Peyer's patch (tissue), 4 donors: ENCODE measurements around the gene XIRP2. TPM values are rescaled to one million over a fixed set of nuclear protein-coding genes. Genes with fewer than 3 reads are reported as not detected.

Source experiments
- DNase-seq, 3 donors: peaks; one replicate each; pipeline ENCODE4 v3.0.0-alpha.2; 2017 to 2019
- H3K27ac ChIP-seq, 4 donors: fragments of 200-600 bp; sonication (generic); one replicate each; pipeline ENCODE4 v1.5.1; 2016 to 2019
- H3K27me3 ChIP-seq, 2 donors: fragments of 200-600 bp; sonication (generic); one replicate each; pipeline ENCODE4 v1.5.1; 2019
- H3K36me3 ChIP-seq, 3 donors: fragments of 200-600 bp; sonication (generic); one replicate each; pipeline ENCODE4 v1.5.1; 2016 to 2019
- H3K4me1 ChIP-seq, 4 donors: fragments of 200-600 bp; sonication (generic); one replicate each; pipeline ENCODE4 v1.5.1; 2016 to 2019
- H3K4me3 ChIP-seq, 4 donors: fragments of 200-600 bp; sonication (generic); 1 replicate in 3 of 4; 2 replicates in 1 of 4; pipeline ENCODE4 v1.5.1; 2016 to 2019; ENCODE audit warnings: mild to moderate bottlenecking in 1 of 4
- H3K9me3 ChIP-seq, 4 donors: fragments of 200-600 bp; sonication (generic); one replicate each; pipeline ENCODE4 v1.5.1; 2016 to 2019; ENCODE audit warnings: mild to moderate bottlenecking in 1 of 4
- POLR2A ChIP-seq, 2 donors: fragments of 450-650 bp; IDR thresholded peaks; one replicate each; pipeline ENCODE4 v1.5.1; 2017; ENCODE audit warnings: antibody characterized with exemption in 2 of 2, mild to moderate bottlenecking in 2 of 2, moderate library complexity in 2 of 2
- total RNA-seq, 4 donors: library from RNA; depleted of rRNA; stranded (reverse); fragments of >200 nt; gene quantifications; one replicate each; pipeline ENCODE4 v1.1.0, GENCODE V29; 2016
- TF ChIP-seq, protein P1 (sequence below), 6 experiments: fragments of 450-650 bp in 4 of 6; fragments of 200-600 bp in 2 of 6; sonication (generic) in 1 of 6; IDR thresholded peaks; one replicate each; pipeline ENCODE4 v1.5.1; 2017 to 2019; ENCODE audit warnings: antibody characterized with exemption in 6 of 6, mild to moderate bottlenecking in 3 of 6, moderate library complexity in 1 of 6

Gene XIRP2
- total RNA-seq, 4 donors from 2014 or later = not detected

DNA sequence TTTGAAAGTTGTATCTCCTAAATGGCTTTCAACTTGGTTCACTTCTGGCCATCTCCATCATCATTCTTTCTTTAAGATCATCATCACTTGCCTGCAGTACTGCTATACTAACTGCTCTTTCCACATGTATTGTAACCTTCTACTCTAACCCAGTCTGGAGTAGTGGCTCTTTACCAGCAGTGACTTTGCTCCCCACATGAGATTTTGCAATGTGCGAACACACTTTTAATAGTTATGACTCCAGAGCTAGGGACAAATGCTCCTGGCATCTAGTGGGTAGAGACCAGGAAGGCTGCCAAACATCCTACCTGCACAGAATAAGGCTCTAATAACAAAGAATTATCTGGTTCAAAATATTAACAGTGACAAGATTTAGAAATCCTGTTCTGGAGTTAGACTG lies 243.8 kb downstream of the XIRP2 start:
- TF ChIP-seq POLR2A (IDR thresholded peaks at IDR 0.05) = no peak
- TF ChIP-seq, protein P1, sequence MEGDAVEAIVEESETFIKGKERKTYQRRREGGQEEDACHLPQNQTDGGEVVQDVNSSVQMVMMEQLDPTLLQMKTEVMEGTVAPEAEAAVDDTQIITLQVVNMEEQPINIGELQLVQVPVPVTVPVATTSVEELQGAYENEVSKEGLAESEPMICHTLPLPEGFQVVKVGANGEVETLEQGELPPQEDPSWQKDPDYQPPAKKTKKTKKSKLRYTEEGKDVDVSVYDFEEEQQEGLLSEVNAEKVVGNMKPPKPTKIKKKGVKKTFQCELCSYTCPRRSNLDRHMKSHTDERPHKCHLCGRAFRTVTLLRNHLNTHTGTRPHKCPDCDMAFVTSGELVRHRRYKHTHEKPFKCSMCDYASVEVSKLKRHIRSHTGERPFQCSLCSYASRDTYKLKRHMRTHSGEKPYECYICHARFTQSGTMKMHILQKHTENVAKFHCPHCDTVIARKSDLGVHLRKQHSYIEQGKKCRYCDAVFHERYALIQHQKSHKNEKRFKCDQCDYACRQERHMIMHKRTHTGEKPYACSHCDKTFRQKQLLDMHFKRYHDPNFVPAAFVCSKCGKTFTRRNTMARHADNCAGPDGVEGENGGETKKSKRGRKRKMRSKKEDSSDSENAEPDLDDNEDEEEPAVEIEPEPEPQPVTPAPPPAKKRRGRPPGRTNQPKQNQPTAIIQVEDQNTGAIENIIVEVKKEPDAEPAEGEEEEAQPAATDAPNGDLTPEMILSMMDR (IDR thresholded peaks at IDR 0.05) = no peak
- Histone ChIP-seq H3K4me1 (no peaks in the 10 kb centered on the region), H3K9me3 (no peaks in the 10 kb centered on the region), H3K27ac (no peak overlapping the region), H3K27me3 (no peaks in the 10 kb centered on the region), H3K36me3 (no peaks in the 10 kb centered on the region), H3K4me3 (no peak overlapping the region)
- no peak for DNase-seq

DNA sequence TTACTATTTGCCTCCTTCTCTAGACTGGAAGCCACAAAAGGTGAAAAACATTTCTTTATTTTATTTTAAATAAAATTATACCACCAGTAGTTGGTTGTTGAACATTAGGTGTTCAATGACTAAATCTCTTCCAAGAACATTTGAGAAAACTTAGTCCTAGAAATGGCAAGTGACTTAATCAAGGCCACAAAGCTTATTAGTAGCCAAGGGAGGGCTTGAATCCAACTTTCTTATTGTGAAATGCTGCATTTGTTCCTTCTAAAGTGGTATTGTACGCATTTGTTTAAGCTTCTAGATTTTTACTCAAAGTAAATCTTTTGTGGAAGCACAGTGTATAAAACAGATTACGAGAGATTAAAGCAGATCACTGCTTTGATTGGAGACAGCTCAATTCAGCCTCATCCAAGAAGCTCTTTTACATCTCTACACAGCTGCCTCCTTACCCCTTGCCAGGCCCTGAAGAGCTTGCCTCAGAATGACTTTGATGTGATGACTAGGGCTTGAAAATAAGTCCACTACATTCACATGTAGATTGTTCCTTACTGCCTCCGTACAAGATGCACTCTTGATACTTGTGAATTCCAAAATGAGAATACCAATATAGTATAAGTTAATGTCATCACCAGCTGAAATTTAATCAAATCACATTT lies 244.8 kb downstream of the XIRP2 start:
- TF ChIP-seq POLR2A (IDR thresholded peaks at IDR 0.05) = no peak
- TF ChIP-seq, protein P1 (IDR thresholded peaks at IDR 0.05) = no peak

DNA sequence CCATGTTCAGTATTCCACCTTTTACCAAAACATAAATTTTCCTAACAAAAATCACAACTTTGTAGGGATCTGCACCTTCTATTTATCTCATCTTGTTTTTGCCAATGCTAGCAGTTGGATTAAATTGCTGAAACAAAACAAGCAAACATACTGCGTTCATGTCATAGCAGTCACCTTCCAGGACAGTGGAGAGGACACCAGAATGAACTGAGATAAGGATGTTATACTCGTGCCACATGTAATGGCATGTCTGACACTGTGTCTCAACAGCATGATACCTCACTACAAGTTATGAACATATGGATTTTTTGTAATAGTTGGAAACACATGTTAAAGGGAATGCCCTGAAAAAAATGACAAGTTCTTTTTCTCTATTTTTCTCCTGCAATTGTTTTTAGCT lies 245.3 kb downstream of the XIRP2 start:
- H3K36me3 ChIP-seq = no peaks in the 10 kb centered on the region
- no peak for TF ChIP-seq POLR2A (IDR thresholded peaks at IDR 0.05)
- TF ChIP-seq, protein P1 (IDR thresholded peaks at IDR 0.05) = no peak
- DNase-seq = no peak

More for the DNA sequence above, 244.8 kb downstream of the XIRP2 start:
- H3K4me1 ChIP-seq = no peaks in the 10 kb centered on the region
- DNase-seq = no peak
- H3K9me3 ChIP-seq = no peaks in the 10 kb centered on the region
- H3K36me3 ChIP-seq = no peaks in the 10 kb centered on the region
- H3K4me3 ChIP-seq = no peak overlapping the region
- H3K27ac ChIP-seq = no peak overlapping the region
- H3K27me3 ChIP-seq = no peaks in the 10 kb centered on the region

DNA sequence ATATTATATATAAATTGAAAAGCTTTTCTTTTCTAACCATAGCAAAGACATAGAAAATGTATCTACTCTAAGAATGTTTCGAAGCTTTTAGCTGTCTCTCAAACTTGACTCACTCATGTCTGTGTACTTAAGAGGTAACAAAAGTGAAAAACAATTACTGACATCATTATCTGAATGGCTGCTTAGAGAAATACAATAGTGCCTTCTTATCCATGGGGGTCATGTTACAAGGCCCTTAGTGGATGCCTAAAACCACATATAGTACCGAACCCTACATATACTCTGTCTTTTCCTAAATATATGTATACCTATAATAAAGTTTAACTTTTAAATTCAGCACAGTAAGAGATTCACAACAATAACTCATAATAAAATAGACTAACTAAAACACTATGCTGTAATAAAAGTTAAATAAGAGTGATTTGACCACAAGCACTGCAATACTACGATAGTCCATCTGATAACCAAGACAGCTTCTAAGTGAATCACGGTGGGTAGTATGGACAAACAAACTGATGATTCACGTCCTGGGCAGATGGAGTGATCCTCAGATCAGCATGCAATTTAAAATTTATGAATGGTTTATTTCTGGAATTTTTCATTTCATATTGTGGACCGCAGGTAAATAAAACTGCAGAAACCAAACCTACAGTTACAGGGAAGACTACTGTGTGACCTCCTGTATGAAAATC lies 246.2 kb downstream of the XIRP2 start:
- no peak overlapping the region for H3K27ac ChIP-seq
- H3K4me3 ChIP-seq = no peak overlapping the region
- TF ChIP-seq, protein P1 (IDR thresholded peaks at IDR 0.05) = no peak
- TF ChIP-seq POLR2A (IDR thresholded peaks at IDR 0.05) = no peak
- no peaks in the 10 kb centered on the region for H3K9me3 ChIP-seq
- H3K4me1 ChIP-seq = no peaks in the 10 kb centered on the region
- DNase-seq = no peak
- H3K27me3 ChIP-seq = no peaks in the 10 kb centered on the region
- no peaks in the 10 kb centered on the region for H3K36me3 ChIP-seq

More for the DNA sequence above, 245.3 kb downstream of the XIRP2 start:
- Histone ChIP-seq H3K9me3 (no peaks in the 10 kb centered on the region), H3K4me1 (no peaks in the 10 kb centered on the region), H3K4me3 (no peak overlapping the region), H3K27me3 (no peaks in the 10 kb centered on the region), H3K27ac (no peak overlapping the region)

DNA sequence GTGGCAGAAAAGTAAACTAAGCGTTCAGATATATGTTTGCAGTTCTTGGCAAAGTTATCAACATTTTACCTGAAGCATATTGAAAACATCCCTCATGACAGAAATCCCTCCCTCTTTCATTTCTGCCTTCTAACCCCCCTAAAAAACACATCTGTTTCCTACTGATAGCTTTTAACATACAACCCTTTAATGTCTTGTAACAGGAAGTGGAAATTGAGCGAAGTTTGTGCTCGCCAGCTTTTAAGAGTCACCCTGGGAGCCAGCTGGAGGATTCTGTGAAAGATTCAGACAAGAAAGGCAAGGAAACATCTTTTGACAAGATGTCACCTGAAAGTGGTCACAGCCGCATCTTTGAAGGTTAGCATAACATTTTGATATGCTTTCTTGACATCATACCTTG lies 247.4 kb downstream of the XIRP2 start:
- no peak for TF ChIP-seq POLR2A (IDR thresholded peaks at IDR 0.05)
- TF ChIP-seq, protein P1 (IDR thresholded peaks at IDR 0.05) = no peak
- H3K27me3 ChIP-seq = no peaks in the 10 kb centered on the region
- no peak for DNase-seq

More for the DNA sequence above, 247.4 kb downstream of the XIRP2 start:
- H3K4me1 ChIP-seq = no peaks in the 10 kb centered on the region
- no peaks in the 10 kb centered on the region for H3K9me3 ChIP-seq
- H3K36me3 ChIP-seq = no peaks in the 10 kb centered on the region
- no peak overlapping the region for H3K4me3 ChIP-seq
- H3K27ac ChIP-seq = no peak overlapping the region
